Bronchial epithelial cell (primary cell): ENCODE data around the gene PLEKHM1. TPM values are rescaled to one million over a fixed set of nuclear protein-coding genes. Genes with fewer than 3 reads are reported as not detected.

Source experiments
- DNase-seq: peaks from one replicate; pipeline ENCODE4 v3.0.0-alpha.2; 2010; ENCODE audit warnings: low read depth
- FAIRE-seq: peaks from 2 replicates; lab custom pipeline; 2011; peaks lifted over from hg19 to GRCh38; lab: Jason Lieb, UNC
- H3K27me3 ChIP-seq: 2 replicates; pipeline ENCODE4 v1.5.1; 2011; ENCODE audit warnings: low read length; ENCODE audit not compliant: control insufficient read depth, insufficient read depth
- H3K36me3 ChIP-seq: 2 replicates; pipeline ENCODE4 v1.5.1; 2011; ENCODE audit warnings: low read length; ENCODE audit not compliant: control insufficient read depth, insufficient read depth
- H3K4me3 ChIP-seq: 2 replicates; pipeline ENCODE4 v1.5.1; 2011; ENCODE audit warnings: mild to moderate bottlenecking, low read depth, low read length, control low read depth
- total RNA-seq: library from RNA; depleted of rRNA; stranded (reverse); fragments of >200 nt; gene quantifications from 2 replicates; pipeline ENCODE4 v1.2.1, GENCODE V29; 2014
- TF ChIP-seq, protein P1 (sequence below): IDR thresholded peaks from 2 replicates; pipeline ENCODE4 v1.5.1; 2011; ENCODE audit warnings: mild to moderate bottlenecking, moderate library complexity, low read length, control low read depth, inconsistent platforms; ENCODE audit not compliant: insufficient read depth, severe bottlenecking

The PLEKHM1 gene
- total RNA-seq, 1 donor from 2014 or later: 38.7 TPM

DNA sequence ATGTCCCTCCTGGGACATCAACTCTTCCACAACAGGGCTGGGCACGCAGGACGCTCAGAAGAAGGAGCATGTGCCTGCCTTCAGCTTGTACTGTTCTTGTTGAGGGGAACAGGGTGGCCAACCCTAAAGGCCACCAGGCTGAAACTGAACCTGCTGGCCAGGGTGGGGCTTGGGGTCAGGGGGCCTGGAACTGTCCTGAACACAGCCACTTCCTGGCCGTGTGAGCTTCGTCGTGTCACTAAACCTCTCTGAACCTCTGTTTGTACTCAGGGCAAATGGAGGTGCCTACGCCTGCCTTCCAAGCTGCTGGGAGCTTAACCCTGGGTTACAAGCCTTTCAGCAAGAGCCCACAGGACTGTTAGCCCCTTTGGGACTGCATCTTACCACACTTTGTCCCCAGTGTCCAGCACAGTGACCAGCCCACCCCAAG is 64.5 kb downstream of the PLEKHM1 start:
- Histone ChIP-seq H3K27me3 (no peaks in the 10 kb centered on the region), H3K36me3 (peaks cover 6% of the 10 kb centered on the region), H3K4me3 (no peak overlapping the region)
- FAIRE-seq (no peak), DNase-seq (no peak)
- TF ChIP-seq, protein P1, sequence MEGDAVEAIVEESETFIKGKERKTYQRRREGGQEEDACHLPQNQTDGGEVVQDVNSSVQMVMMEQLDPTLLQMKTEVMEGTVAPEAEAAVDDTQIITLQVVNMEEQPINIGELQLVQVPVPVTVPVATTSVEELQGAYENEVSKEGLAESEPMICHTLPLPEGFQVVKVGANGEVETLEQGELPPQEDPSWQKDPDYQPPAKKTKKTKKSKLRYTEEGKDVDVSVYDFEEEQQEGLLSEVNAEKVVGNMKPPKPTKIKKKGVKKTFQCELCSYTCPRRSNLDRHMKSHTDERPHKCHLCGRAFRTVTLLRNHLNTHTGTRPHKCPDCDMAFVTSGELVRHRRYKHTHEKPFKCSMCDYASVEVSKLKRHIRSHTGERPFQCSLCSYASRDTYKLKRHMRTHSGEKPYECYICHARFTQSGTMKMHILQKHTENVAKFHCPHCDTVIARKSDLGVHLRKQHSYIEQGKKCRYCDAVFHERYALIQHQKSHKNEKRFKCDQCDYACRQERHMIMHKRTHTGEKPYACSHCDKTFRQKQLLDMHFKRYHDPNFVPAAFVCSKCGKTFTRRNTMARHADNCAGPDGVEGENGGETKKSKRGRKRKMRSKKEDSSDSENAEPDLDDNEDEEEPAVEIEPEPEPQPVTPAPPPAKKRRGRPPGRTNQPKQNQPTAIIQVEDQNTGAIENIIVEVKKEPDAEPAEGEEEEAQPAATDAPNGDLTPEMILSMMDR: no peak

DNA sequence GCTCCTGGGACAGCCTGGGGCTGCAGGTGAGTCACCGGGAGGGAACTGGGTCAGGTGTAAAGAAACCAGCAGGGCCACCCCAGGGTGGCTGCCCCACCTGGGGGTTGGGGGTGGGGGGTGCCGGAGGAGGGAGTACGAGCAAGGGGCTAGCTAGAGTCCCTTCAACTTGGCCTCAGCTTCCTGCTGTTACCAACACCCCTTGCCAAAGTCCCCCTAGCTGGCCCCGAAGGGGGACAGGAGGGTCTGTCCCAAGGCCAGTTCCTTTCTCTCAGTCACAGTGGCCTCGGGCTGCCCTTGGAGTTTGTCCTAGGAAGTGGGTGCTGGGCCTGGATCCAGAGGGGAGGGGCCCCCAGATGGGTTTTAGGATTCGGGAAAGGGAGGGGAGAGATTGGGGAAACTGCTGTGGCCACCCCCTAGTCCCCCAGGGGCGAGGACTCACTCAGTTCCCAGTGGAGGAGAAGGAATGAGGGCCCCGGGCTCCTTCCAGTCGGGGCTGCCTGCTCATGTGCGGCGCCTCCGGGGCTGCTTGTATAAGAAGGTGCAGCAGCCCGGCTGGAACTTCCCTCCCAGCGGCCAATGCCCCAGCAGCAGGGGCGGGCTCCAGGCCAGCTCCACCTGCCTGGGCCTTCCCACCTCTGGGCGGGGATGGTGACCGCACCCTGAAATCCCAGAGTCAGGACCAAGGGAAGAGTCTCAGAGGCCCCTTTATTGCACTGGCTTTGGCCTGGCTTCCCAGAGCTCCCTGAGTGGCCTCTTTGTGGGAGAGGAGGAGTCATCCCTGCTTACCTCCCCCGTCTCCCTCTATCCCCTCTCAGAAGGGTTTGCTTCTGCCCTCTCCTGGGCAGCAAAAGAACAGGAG is 65.2 kb downstream of the PLEKHM1 start:
- Histone ChIP-seq H3K36me3 (peaks cover 6% of the 10 kb centered on the region), H3K27me3 (no peaks in the 10 kb centered on the region), H3K4me3 (peak overlapping the region; percentile 37)
- DNase-seq: peak; percentile 94
- TF ChIP-seq, protein P1: peak; percentile 69
- FAIRE-seq: peak; percentile 88

DNA sequence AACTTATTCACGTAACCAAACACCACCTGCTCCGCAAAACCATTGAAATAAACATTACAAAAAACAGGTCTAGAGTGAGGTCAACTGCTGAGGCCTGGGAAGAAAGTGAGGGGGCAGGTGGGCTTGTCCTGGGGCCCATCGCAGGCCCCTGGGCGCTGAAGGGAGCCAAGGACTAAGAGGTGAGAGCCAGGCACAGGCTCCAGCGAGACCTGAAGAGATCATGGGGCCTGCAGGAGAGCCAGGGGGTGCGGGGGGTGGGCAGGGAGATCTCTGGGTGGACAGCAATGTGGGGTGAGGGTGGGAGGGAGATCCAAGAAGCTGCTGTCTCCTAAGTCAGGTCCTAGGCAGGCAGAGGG is 65.8 kb downstream of the PLEKHM1 start:
- Histone ChIP-seq H3K4me3 (peak overlapping the region; percentile 37), H3K27me3 (no peaks in the 10 kb centered on the region), H3K36me3 (peaks cover 4% of the 10 kb centered on the region)
- no peak for DNase-seq
- no peak for FAIRE-seq
- TF ChIP-seq, protein P1: no peak

DNA sequence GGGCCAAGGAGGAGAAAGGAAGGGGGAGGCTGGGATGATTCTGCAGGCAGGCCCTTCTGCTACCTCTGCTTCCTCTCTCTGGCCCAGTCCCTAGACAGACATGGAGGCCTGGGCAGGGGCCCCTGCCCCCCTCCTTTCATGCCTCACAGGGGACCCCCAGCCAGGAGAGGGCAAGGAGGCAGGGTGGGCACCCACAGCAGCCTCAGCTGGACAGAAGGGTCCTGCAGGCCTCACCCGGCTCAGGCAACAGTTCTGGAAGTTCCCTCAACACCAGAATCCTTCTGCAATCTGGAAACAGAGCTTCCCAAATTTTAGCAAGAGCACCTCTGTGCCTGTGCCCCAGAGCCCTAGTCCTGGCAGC is 66.6 kb downstream of the PLEKHM1 start:
- TF ChIP-seq, protein P1: no peak
- Histone ChIP-seq H3K27me3 (no peaks in the 10 kb centered on the region), H3K4me3 (no peak overlapping the region), H3K36me3 (peaks cover 3% of the 10 kb centered on the region)
- DNase-seq (no peak), FAIRE-seq (no peak)

DNA sequence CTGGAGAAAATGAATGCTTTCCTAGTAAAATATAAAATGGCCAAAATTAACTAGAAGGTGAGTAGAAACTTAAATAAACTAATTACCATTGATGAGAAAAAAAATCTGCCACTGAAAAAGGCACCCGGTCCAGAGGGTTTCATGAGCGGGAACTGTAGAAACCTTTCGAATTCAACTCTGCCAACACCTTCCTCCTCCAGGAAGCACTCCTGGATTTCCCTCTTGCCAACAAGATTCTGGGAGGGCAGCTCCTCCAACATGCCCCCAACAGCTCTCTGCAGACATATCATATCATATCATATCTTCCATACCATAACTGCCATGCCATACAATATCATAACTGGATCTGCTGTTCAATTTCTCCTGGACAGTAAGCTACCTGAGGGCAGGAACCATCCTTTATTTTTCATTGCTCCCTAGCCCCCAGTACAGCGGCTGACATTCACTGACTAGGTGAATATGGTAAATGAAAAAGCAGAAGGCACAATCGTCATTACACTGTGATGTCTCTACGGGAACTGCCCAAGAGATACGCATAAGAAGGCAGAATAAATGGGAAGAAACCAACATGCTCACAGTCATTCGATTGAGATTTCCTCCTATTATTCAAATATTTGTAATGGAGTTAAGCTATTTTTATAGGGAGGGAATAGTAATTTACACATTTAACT is 67.1 kb downstream of the PLEKHM1 start:
- H3K27me3 ChIP-seq: no peaks in the 10 kb centered on the region
- peaks cover 6% of the 10 kb centered on the region for H3K36me3 ChIP-seq
- FAIRE-seq (no peak), DNase-seq (no peak)
- TF ChIP-seq, protein P1: no peak
- H3K4me3 ChIP-seq: no peak overlapping the region
